K562 treated with DMSO at 1 percent for 12 hours (cell line): ENCODE measurements around the gene CCNL2. TPM values are rescaled to one million over a fixed set of nuclear protein-coding genes. Genes with fewer than 3 reads are reported as not detected.

ENCODE experiments used
- total RNA-seq: library from RNA; unstranded; fragments of 300-600 nt; gene quantifications from 2 replicates; pipeline ENCODE4 v1.2.3, GENCODE V29; 2022; ENCODE audit not compliant: insufficient read depth

CCNL2 gene
- total RNA-seq: 73.7 and 213 TPM in 2 replicates

DNA sequence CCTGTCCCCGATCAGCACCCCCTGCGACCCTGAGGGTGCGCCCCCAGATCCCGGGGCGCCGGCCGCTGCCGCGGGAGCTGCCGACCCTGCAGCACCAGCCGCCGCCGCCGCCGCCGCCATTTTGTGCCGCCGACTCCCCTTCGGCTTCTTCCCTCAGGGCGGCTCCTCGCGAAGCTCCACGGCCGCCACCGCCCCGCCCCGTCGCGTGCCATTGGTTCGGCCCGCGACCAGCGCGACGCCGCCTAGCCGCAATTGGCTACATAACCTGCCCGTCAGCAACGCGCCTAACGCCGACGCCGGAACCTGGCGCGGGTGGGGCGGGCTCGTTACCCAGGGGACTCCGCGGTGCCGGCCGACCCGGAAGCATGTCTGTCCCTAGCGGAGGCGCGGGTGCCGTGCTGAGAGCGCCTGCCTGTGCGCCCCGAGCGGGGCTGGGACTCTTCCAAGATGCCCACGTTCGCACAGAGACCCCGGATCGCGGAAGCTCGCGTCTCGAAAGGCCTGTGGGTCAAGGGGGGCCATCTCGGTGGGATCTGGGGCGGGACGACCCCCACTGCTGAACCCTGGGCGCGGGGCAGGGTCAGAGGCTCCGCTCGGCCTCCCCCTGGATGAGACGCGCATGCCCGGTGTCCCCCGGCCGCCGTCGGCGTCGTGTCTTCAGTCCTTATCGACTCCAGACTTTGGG is at the start of gene CCNL2:
CCNL2 (minus strand) TSS at position 149 of the 685 bp plus-strand sequence; CDS start at position 120, 29 bp downstream.

DNA sequence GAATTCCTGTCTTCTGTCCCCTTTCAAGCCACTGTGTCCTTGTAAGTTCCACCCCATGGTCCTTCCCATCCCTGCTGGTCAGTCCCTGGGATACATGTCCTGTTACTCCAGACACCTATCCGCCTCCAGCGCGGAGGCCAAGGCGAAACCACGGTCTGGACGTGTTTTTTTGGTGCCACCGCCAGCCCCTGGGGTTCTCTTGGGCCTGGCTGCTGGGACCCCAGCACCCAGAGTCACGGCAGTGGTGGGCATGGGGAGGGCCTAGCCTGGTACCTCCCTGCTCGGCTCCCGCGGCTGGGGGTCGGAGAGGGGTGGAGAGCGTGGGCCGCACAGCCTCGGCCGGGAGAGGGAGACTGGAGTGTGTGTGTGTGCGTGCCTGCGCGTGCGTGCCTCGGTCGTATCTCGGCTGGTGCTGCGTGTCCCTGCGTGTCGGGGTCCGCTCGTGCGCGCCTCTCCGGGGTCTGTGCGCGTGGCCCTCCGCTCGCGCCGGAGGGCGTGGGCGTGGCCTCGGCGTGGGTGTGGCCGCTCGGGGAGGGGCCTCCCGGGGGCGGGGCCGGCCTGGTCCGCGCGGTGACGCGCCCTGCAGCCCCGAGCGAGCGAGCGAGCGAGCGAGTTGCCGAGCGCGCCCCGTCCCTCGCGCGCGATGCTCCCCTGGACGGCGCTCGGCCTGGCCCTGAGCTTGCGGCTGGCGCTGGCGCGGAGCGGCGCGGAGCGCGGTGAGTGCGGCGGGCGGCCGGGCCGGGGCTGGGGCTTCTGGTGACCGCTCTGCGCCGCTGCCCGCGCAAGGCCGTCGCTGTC is 36.2 kb upstream of the CCNL2 start, which contains the start of gene VWA1:
VWA1 (plus strand) TSS at position 585 of the 798 bp plus-strand sequence; CDS start at position 644, 59 bp downstream.

DNA sequence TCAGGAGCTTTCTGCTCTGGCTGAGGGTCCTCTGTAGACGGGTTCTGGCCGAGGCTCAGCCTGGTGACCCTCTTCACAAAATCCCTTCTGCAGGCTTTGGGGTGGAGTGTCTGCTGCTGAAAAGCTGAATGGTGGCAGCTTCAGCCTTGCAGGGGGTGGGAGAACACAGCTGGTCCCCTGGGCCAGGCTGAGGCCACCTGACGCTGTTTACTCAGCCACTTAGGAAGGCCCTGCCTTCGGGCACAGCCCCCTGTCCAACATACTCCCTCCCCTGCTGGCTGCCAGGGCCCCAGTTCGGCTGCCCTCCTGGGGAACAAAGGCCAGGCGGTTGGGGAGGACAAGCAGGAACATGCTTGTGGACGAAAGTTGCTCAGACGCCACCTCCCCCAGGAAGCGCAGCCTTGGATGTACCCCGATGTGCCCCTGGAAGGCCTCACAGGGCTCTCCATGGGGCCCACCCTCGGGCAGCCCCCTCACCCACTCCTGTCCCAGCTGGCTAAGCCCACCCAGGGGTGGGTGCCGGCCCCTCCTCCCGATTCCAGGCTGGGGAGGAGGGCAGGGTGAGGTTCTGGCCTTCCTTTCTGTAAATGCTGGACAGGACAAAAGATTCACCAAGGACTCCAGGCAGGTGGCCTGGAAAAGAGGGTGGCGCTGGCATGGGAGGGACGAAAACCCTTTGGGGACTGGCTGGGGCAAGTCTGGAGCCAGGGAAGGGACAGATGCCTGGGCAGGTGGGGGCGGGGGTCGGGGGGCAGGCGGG is 22.2 kb upstream of the CCNL2 start, which contains the start of gene ANKRD65:
ANKRD65 (minus strand) TSS at position 130 of the 760 bp plus-strand sequence. CDS start 271 bp downstream, outside the sequence.

DNA sequence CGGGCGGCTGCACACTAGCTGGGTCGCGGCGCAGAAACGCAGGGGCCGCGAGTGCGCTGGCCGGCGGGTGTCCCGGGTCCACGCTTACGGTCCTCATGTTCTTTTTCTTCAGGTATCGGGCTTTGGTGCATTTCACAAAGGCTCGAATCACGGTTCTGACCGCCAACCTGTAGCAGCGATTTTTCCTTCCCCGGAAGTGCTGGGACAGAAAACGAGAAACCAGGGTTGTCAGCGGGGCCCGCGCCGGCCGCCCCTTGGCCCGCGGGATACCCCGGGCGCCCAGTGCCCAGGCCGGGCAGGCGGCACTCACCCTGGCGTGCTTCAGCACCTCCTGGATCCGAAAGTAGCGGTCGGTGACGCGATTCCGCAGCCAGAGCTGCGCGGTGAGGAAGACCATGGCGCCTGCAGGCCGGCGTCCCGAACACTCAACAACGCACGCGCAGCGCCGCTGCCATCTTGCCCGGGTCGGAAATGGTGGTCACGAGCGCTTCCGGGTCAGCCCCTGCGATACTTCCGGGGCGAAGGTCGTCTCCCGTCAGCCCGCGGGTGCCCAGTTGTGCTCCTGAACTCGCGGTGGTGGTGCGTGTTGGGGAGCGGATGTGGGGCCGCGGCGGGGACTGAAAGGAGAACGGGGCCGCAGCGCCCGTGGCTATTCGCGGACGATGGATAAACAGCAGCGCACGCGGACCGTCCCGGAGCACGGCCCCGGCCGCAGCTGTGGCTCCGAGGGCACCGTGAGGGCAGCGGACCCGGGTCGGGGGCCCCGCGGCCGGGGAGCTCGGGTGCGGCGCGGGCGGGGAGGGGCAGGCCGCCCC is 7.9 kb upstream of the CCNL2 start, which contains the start of gene MRPL20:
MRPL20 (minus strand) TSS at position 473 of the 815 bp plus-strand sequence; CDS start at position 397, 76 bp downstream.

DNA sequence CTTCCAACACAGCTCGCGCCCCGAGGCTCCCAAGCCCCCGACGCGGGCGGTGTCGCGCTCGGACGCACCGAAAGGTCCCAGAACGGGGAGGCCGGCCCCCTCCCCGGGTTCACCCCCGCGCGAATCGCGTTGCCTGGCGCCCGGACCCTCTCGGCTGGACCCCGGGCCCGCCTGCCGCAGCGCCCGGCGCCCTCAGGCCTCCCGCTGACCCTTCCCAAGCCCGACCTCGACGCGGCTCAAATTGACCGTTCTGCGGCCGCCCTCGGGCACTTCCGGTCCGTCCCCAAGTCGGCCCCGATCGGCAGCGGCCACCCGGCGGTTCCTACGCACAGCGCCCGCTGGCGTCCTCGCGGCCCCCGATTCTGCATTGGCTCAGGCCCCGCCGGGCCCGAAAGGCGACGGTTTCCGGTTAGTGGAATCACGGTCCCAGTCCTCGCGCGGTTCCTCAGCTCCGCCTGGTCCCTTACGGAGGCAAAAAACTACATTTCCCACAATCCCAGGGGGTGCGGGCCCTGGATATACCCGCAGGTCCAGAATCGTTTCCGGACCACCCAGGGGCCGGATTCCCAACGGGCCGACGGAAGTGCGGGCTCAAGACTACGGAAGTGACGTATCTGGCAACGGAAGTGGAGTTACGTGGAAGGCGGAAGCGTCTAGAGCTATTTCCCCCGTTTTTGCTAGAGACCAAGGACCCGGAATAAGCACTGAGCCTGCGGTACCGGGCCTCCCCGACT is 24.0 kb downstream of the CCNL2 start, which contains the start of gene AURKAIP1:
AURKAIP1 (minus strand) TSS at position 279 of the 734 bp plus-strand sequence. CDS start 451 bp downstream, outside the sequence.

DNA sequence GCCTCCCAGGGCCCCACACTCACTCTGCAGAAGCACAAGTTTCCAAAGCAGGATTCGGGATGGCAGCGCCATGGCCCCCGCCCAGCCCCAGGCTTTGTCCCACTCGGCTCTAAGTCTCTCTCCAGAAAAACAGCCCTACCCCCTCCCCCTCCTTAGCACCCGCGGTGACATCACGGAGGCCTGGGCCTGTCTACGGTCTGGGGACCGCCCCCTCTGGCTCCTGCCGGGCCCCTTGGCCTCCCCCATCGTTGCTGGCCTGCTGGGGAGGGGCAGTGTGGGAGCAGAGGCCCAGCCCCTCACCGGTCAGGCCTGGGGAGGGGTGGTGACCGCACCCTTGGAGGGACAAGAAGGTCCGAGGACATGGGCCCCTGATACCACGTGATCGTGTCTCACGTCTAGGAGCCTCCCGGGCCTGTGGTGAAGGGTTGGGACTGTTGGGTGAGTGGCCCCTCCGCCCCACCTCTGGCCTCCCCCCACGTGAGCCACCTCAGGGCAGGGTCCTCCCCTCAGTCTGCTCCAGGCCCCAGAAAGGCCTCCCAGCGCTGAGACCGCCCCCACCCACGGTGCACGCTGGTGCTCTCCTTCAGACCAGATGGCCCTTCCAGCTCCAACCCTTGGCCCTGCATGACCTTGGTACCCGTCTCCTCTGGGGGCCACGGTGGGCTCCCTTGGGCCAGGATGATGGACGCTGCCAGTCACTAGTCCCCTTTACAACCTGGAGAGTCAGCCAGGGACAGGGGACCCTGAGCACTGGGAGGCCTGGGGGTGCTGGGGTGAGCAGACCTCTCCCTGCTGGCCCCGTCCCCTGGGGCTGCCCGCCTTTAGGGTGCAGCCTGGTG is 40.5 kb downstream of the CCNL2 start, which contains the start of gene MXRA8:
MXRA8 (minus strand) TSS at position 123 of the 839 bp plus-strand sequence; CDS start at position 72, 51 bp downstream.

DNA sequence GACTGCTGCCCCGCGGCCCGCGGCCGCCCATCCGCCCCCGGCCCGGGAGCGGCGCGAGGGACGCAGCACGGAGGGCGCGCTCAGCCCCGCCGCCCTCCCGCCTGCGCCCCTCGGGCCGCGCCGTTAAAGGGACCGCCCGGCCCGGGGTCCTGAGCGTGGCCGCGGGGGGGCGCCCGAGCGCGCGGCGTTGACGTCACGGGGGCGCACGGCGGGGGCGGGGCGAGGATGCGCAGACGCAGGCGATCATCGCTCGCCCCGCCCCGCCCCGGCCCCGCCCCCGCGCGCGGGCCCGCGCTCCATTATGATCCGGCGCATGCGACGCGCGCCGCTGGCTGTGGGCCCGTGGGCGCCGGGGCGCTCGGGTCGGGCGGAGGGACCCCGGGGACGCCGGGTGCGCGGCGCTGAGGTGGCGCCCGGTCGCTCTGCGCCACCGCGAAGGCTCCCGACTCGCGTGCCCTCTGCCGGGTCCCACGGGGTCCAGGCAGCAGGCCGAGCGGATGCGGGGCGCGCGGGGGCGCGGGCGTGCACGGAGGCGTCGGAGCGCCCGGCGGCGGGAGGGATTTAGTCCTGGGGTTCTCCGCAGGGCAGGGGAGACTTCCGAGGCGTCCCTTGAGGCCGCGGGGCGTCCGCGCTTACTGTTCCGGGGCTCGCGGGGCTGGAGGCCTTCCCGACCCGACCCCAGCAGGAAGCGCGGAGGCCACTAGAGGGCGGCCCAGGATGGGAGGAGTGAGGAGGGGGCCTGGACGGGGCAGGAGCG is 49.7 kb downstream of the CCNL2 start, which contains the start of gene DVL1:
DVL1 (minus strand) TSS at position 163 of the 757 bp plus-strand sequence. CDS start 353 bp downstream, outside the sequence.

Other genes with a start within 250 kb of the CCNL2 start
- gene TTLL10, start 225.5 kb downstream of the CCNL2 start, total RNA-seq: not detected in 2 replicates
- not detected in 2 replicates for gene TNFRSF18, start 192.7 kb downstream of the CCNL2 start, total RNA-seq
- gene TNFRSF4, start 185.2 kb downstream of the CCNL2 start, total RNA-seq: not detected in 2 replicates
- 225 and 241 TPM in 2 replicates for gene SDF4, start 167.3 kb downstream of the CCNL2 start, total RNA-seq
- 10.9 and 12.4 TPM in 2 replicates for gene B3GALT6, start 167.1 kb downstream of the CCNL2 start, total RNA-seq
- 1.5 TPM in 1 of 2 replicates, not detected in the other for gene C1QTNF12, start 152.6 kb downstream of the CCNL2 start, total RNA-seq
- 113 and 137 TPM in 2 replicates for gene UBE2J2, start 125.5 kb downstream of the CCNL2 start, total RNA-seq
- gene SCNN1D, start 118.9 kb downstream of the CCNL2 start, total RNA-seq: 1.6 and 1.8 TPM in 2 replicates
- 32.4 and 42.0 TPM in 2 replicates for gene ACAP3, start 91.4 kb downstream of the CCNL2 start, total RNA-seq
- 55.4 and 63.1 TPM in 2 replicates for gene PUSL1, start 90.7 kb downstream of the CCNL2 start, total RNA-seq
- 176 and 179 TPM in 2 replicates for gene INTS11, start 74.7 kb downstream of the CCNL2 start, total RNA-seq
- gene CPTP, start 74.5 kb downstream of the CCNL2 start, total RNA-seq: 25.3 and 37.2 TPM in 2 replicates
- gene TAS1R3, start 68.1 kb downstream of the CCNL2 start, total RNA-seq: 0.51 and 0.98 TPM in 2 replicates
- gene DVL1, start 49.9 kb downstream of the CCNL2 start, total RNA-seq: 71.5 and 80.2 TPM in 2 replicates
- 9.5 and 9.6 TPM in 2 replicates for gene MXRA8, start 40.8 kb downstream of the CCNL2 start, total RNA-seq
- gene AURKAIP1, start 24.1 kb downstream of the CCNL2 start, total RNA-seq: 226 and 364 TPM in 2 replicates
- gene MRPL20, start 8.0 kb upstream of the CCNL2 start, total RNA-seq: 103 and 150 TPM in 2 replicates
- gene ANKRD65, start 21.9 kb upstream of the CCNL2 start, total RNA-seq: not detected in 2 replicates
- 12.1 and 22.7 TPM in 2 replicates for gene VWA1, start 36.4 kb upstream of the CCNL2 start, total RNA-seq
- gene ATAD3C, start 50.4 kb upstream of the CCNL2 start, total RNA-seq: not detected in 2 replicates
- gene ATAD3B, start 72.4 kb upstream of the CCNL2 start, total RNA-seq: 19.0 and 23.1 TPM in 2 replicates
- 71.8 and 72.2 TPM in 2 replicates for gene ATAD3A, start 112.8 kb upstream of the CCNL2 start, total RNA-seq
- gene TMEM240, start 141.3 kb upstream of the CCNL2 start, total RNA-seq: 1.6 and 1.7 TPM in 2 replicates
- gene SSU72, start 175.5 kb upstream of the CCNL2 start, total RNA-seq: 203 and 237 TPM in 2 replicates
- gene FNDC10, start 200.8 kb upstream of the CCNL2 start, total RNA-seq: 3.6 and 3.9 TPM in 2 replicates
- gene MIB2, start 216.2 kb upstream of the CCNL2 start, total RNA-seq: 72.4 and 77.8 TPM in 2 replicates
- gene MMP23B, start 232.8 kb upstream of the CCNL2 start, total RNA-seq: 1.3 and 3.8 TPM in 2 replicates